Measurements from ENCODE around the gene COQ3.

DNA sequence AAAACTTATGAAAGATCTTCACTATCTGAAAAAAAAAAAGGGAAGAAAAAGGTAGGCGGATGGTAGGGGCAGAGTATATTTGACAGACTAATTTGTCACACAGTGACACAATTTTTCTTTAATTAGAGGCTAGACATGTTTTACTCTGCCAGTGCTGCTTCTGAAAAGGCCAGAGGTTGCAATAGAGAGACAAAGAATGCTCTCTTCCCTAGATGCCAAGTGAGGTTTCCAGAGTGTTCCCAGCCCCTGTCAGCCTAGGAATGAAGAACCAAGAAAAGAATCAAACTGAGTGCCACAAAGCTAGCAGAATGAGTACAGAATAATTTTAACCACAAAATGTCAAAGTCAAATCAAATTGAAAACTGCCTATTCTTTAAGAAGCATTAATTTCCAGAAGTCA, 18.1 kb upstream of the COQ3 start:
- TF ChIP-seq, protein P1, sequence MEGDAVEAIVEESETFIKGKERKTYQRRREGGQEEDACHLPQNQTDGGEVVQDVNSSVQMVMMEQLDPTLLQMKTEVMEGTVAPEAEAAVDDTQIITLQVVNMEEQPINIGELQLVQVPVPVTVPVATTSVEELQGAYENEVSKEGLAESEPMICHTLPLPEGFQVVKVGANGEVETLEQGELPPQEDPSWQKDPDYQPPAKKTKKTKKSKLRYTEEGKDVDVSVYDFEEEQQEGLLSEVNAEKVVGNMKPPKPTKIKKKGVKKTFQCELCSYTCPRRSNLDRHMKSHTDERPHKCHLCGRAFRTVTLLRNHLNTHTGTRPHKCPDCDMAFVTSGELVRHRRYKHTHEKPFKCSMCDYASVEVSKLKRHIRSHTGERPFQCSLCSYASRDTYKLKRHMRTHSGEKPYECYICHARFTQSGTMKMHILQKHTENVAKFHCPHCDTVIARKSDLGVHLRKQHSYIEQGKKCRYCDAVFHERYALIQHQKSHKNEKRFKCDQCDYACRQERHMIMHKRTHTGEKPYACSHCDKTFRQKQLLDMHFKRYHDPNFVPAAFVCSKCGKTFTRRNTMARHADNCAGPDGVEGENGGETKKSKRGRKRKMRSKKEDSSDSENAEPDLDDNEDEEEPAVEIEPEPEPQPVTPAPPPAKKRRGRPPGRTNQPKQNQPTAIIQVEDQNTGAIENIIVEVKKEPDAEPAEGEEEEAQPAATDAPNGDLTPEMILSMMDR (IDR thresholded peaks at IDR 0.05; ENCODE audit: low read depth, low read length), result no peak
- TF ChIP-seq EZH2phosphoT487 (IDR thresholded peaks at IDR 0.05; ENCODE audit: low read depth), result no peak
